Body of pancreas (tissue), 4 donors: Measurements from ENCODE around the gene REXO4.

ENCODE experiments used
- CTCF ChIP-seq, 7 experiments: fragments of 450-650 bp in 4 of 7; fragments of 200-600 bp in 3 of 7; sonication (generic) in 3 of 7; IDR thresholded peaks; one replicate each; pipeline ENCODE4 v1.5.1; 2016 to 2019; ENCODE audit warnings: antibody characterized with exemption in 7 of 7
- POLR2A ChIP-seq, 3 donors: fragments of 450-650 bp; IDR thresholded peaks; one replicate each; pipeline ENCODE4 v1.6.1; 2016; ENCODE audit warnings: antibody characterized with exemption in 3 of 3, mild to moderate bottlenecking in 2 of 3

DNA sequence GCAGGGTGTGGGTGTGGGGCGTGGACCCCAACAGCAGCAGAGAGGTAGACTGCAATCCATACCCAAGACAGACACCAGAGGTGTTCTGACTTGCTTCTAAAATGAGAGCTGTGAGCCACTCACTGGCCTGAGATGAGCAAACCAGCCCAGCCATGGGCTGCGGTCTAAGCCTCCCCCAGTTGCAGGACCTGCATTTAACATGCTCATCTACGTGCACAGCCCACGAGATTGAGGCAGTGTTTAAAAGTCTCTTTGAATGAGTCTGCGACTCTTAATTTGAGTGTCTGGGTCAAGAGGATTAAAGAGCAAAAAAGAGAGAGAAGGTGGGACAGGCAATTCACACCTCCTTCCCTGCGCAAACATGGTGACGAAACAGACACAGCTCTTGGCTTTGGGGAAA, 47.9 kb downstream of the REXO4 start:
- TF ChIP-seq CTCF (IDR thresholded peaks at IDR 0.05): no peak
- no peak for TF ChIP-seq POLR2A (IDR thresholded peaks at IDR 0.05)
